ENCODE measurements around the gene NDUFAF5.

GRCh38 chr20:13865791-13866351 lies 81.0 kb downstream of the NDUFAF5 start:
- TF ChIP-seq POLR2AphosphoS5 (IDR thresholded peaks at IDR 0.05; ENCODE audit: low read depth, low read length): no peak
- no peak for TF ChIP-seq POLR2A (IDR thresholded peaks at IDR 0.05; ENCODE audit: low read depth, low read length)
